Kidney tubule cell (primary cell): ENCODE data around the gene TLR10.
A peak's percentile ranks its signal among the peaks of the same experiment; 100 is the strongest.
"Not testable (repeated sequence)": the region's sequence is repeated elsewhere in the genome, so short reads cannot be mapped to it uniquely, and the experiment has no call there.

Experiments
- DNase-seq: peaks from one replicate; pipeline ENCODE4 v3.0.0-alpha.2; 2018; ENCODE audit warnings: low spot score

TLR10 gene

GRCh38 chr4:38802561-38803355, 20.0 kb upstream of the TLR10 start:
- DNase-seq = no peak

- peak; percentile 28 for DNase-seq
These were observed 18.2 kb upstream of the TLR10 start for GRCh38 chr4:38800961-38801450.

DNA sequence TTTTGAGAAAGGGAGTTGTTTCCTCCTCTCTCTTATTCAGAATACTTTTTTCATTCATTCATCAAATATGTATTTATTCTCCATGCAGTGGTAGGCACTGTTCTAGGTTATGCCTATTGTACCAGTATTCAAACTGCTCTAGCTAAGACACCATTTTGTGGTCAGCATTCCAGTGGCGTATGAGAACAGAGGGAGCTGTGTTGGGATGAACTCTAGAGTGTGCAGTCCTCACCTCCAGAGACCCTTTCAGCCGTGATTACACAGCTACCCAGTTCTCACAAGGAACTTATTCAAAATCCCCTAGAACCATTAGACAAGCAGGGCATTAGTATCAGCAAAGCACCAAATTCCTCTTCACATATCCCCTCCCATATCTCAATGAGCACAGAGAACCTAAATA, 17.6 kb upstream of the TLR10 start:
- DNase-seq = no peak

DNA sequence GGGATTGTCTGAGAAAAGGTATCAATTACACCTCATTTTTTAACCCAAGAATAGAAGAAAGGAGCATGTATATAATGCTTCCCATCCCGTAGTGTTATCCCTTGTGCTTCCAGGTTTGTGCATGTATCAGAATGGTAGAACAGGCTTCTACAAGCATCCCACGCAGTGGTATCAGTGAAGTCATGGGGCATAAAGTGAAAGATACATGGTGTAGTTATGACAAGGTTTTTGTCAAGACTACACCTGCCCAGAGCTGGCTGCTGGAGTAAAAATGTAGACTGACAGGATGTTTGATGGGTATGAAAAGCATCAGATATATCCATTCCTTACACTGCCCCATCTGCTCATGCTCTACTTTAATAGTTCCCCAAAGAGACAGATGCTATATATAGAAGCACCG, 12.3 kb upstream of the TLR10 start:
- no peak for DNase-seq

- no peak for DNase-seq
These were observed 11.3 kb upstream of the TLR10 start for GRCh38 chr4:38794051-38794450.

DNA sequence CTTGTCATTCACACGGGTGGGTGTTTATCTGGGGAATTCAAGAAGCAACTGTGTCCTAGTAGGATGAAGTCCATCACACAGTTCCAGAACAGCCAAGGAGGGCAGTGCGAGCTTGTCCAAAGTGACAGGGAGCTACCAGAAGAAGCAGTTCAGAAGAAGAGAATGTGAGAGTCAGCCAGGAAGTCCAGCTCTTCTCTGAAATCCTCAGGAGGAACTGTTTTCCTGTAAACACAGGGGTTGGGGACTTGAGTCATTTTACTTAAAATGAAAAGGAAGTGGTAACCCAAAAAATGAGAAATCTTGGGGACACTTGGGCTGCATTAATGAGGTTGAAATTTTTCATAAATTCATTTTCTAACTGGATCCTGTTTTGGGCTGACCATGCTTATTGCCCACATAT, 8.2 kb upstream of the TLR10 start:
- no peak for DNase-seq

GRCh38 chr4:38788317-38788716, 5.5 kb upstream of the TLR10 start:
- DNase-seq = peak; percentile 89

- DNase-seq = peak; percentile 65
These were observed 4.9 kb upstream of the TLR10 start for GRCh38 chr4:38787693-38788092.

DNA sequence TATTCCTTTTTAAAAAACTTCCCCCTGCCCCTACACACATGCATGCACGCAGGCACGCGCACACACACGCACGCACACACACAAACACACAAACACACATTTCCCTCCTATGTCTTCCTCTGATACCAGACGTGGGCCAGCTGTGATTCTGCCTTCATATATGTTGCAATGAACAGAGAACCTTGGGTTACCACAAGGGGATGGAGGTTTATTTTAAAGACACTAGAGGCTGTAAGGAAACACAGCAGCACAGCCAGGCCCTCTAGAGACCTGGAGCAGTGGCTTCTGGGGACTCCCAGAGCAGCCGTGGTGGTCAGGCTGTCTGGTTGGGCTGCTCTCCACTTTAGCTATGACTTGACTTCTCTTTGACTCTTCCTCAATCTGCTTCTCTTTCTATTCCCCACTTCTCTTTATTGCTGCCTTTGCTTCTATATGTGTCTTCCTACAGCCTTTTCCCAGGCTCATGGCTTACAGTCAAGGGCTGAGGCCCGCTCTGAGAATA, 3.2 kb upstream of the TLR10 start:
- no peak for DNase-seq

DNA sequence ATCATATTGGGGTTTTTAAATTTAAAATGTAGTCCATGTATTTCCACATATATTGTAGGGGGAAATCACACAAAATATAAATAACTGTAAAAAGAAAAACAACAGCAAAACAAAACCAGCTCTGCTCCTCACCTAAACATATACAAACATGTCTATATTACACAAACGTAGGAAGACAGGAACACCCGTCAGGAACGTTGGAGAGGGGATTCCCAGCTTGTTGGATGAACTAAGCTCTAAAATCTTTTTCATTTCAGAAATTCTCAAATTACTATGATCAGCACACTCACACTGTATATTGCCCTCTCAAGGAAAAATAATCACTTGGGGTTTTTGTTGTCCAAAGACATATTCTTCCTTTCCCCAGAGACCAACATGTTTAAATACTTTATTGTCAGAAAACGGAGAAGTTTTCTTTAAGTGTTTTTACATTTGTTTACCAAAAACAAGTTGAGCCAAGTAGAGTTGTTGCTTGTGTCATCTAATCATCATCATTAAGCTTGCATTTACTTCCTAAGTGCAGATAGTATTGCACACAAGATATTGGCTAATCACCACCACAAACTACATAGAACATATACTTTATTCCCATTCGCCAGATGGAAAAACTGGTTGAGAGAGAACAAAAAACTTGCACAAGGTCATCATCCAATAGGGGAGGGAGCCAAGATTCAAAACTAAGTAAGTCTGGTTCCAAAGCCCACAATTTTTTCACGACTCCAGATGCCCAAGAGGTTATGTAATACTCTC, 2.4 kb upstream of the TLR10 start:
- no peak for DNase-seq

GRCh38 chr4:38784141-38784540, 1.4 kb upstream of the TLR10 start:
- DNase-seq = no peak

GRCh38 chr4:38783109-38783460, 295 bp upstream of the TLR10 start:
- DNase-seq = no peak

GRCh38 chr4:38781854-38782261, 932 bp downstream of the TLR10 start:
- DNase-seq = no peak

GRCh38 chr4:38780833-38781484, 1.8 kb downstream of the TLR10 start:
- no peak for DNase-seq

- no peak for DNase-seq
These were observed 3.0 kb downstream of the TLR10 start for GRCh38 chr4:38779790-38780189.

GRCh38 chr4:38777925-38778324, 4.9 kb downstream of the TLR10 start:
- DNase-seq = not testable (repeated sequence)

- DNase-seq = no peak
These were observed 7.5 kb downstream of the TLR10 start for GRCh38 chr4:38775326-38775725.

- DNase-seq = no peak
These were observed 8.4 kb downstream of the TLR10 start for GRCh38 chr4:38774181-38774955.

DNA sequence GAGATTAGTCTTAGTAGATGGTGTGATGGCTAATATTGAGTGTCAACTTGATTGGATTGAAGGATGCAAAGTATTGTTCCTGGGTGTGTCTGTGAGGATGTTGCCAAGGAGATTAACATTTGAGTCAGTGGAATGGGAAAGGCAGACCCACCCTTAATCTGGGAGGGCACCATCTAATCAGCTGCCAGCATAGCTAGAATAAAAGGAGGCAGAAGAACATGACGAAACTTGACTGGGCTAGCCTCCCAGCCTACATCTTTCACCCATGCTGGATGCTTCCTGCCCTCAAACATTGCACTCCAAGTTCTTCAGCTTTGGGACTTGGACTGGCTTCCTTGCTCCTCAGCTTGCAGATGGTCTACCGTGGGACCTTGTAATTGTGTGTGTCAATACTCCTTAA, 12.5 kb downstream of the TLR10 start:
- DNase-seq = not testable (repeated sequence)

- peak; percentile 24 for DNase-seq
These were observed 12.9 kb downstream of the TLR10 start for GRCh38 chr4:38769857-38770256.

- no peak for DNase-seq
These were observed 13.3 kb downstream of the TLR10 start for GRCh38 chr4:38769441-38769840.

- DNase-seq = no peak
These were observed 13.8 kb downstream of the TLR10 start for GRCh38 chr4:38768968-38769394.
